Left ventricle myocardium inferior (tissue), 1 donor: ENCODE data around the gene LONP1. TPM values are rescaled to one million over a fixed set of nuclear protein-coding genes. Genes with fewer than 3 reads are reported as not detected.

ENCODE experiments used
- DNase-seq: peaks from one replicate; pipeline ENCODE4 v3.0.0-alpha.2; 2020
- H3K27ac ChIP-seq: fragments of 200-600 bp; replicated peaks from 2 replicates; pipeline ENCODE4 v1.8.0; 2021
- H3K27me3 ChIP-seq: fragments of 200-600 bp; 2 replicates; pipeline ENCODE4 v1.8.0; 2021; ENCODE audit warnings: low read depth
- H3K36me3 ChIP-seq: fragments of 200-600 bp; 2 replicates; pipeline ENCODE4 v1.8.0; 2021
- H3K4me1 ChIP-seq: fragments of 200-600 bp; 2 replicates; pipeline ENCODE4 v1.8.0; 2021
- H3K4me3 ChIP-seq: fragments of 200-600 bp; 2 replicates; pipeline ENCODE4 v1.8.0; 2021; ENCODE audit warnings: mild to moderate bottlenecking, moderate library complexity
- H3K9me3 ChIP-seq: fragments of 200-600 bp; replicated peaks from 2 replicates; pipeline ENCODE4 v1.8.0; 2021
- CTCF ChIP-seq: fragments of 200-600 bp; IDR thresholded peaks from 2 replicates; pipeline ENCODE4 v1.8.0; 2021; ENCODE audit warnings: antibody characterized with exemption, mild to moderate bottlenecking, borderline replicate concordance
- intact Hi-C: fragments of 100-400 bp; cut with micrococcal nuclease; formaldehyde crosslinking; loops from one replicate; pipeline ENCODE4 v1.11.0; 2022
- total RNA-seq: library from RNA; stranded (reverse); fragmentation: NEBNext Ultra II Directional; extraction: Animal tissue kit (Norgen Biotek cat#: 25700); gene quantifications from one replicate; pipeline ENCODE4 v1.2.1, GENCODE V29; 2021
- donor health status: DM: no; HTN: yes; CAD: no; lungs with severe emphysema.

LONP1 gene
- total RNA-seq, 1 donor from 2014 or later = 104 TPM

DNA sequence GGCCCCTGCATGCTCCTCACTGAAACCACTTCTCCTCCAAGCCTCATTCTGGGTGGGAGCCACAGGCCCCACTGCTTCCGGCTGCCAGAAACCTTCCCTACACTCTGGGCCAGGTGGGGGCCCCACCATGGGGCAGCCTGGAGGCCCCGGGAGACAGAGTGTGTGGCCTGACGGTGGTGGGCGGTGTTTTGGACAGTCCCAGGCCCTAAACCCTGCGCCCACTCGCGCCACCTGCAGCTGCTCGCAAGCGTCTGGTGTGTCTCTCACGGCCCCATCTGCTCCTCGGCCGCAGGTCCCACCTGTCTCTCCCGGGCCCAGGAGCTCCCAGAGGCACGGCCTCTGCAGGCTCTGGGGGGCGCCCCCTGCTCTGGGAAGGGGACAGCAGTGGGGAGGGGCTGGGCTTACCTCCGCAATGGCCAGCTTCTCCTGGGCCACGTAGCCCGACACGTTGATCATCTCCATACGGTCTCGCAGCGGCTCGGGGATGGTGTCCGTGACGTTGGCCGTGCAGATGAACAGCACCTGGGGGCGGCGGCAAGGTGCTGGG lies 24.2 kb downstream of the LONP1 start:
- intact Hi-C loops = no loop called here

GRCh38 chr19:5694956-5695648 lies 24.8 kb downstream of the LONP1 start:
- H3K27me3 ChIP-seq = no peaks in the 10 kb centered on the region
- intact Hi-C loops = no loop called here
- no peak for DNase-seq
- H3K4me1 ChIP-seq = peaks cover 33% of the 10 kb centered on the region
- H3K4me3 ChIP-seq = no peak overlapping the region
- H3K9me3 ChIP-seq = no peaks in the 10 kb centered on the region
- H3K36me3 ChIP-seq = peaks cover 83% of the 10 kb centered on the region
- no peak overlapping the region for H3K27ac ChIP-seq
- no peak for TF ChIP-seq CTCF

More for the DNA sequence above, 24.2 kb downstream of the LONP1 start:
- Histone ChIP-seq H3K27ac (no peak overlapping the region), H3K4me3 (no peak overlapping the region), H3K9me3 (no peaks in the 10 kb centered on the region), H3K36me3 (peaks cover 90% of the 10 kb centered on the region), H3K27me3 (no peaks in the 10 kb centered on the region), H3K4me1 (peaks cover 27% of the 10 kb centered on the region)
- no peak for DNase-seq
- no peak for TF ChIP-seq CTCF

DNA sequence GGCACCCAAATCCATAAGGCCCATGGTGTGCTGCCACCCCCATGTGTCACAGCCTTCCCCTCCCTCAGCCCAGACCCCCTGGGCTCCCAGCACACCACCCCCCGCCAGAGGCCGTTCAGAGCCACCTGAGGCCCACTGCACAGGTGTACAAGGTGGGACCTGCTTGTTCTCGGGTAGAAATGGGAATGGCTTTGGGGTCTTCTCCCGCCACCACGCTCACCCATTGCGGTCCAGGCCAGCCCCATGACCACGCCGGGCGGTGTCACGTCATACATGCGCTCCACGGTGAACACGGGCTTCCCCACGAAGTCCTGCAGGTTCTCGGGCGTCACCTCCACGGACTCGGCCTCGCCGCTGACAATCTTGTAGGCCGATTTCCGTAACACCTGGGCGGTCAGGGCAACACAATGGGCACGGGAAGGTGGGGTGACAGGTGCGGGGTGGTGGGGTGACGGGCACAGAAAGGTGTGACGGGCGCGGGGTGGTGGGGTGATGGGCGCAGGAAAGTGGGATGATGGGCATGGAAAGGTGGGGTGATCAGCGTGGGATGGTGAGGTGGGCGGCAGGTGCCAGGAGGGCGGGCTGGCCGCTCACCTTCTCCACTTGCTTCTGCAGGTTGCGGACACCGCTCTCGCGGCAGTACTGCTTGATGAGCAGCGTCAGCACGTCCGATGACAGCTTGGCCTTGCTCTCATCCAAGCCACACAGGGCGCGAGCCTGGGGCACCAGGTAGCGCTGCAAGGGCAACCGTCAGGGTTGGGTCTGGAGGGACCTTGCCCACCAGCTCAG lies 25.6 kb downstream of the LONP1 start:
- Histone ChIP-seq H3K27ac (no peak overlapping the region), H3K27me3 (no peaks in the 10 kb centered on the region), H3K9me3 (no peaks in the 10 kb centered on the region), H3K36me3 (peaks cover 76% of the 10 kb centered on the region), H3K4me3 (no peak overlapping the region), H3K4me1 (peaks cover 36% of the 10 kb centered on the region)
- TF ChIP-seq CTCF = no peak
- no peak for DNase-seq
- intact Hi-C loops = no loop called here

- Histone ChIP-seq H3K4me1 (peaks cover 36% of the 10 kb centered on the region), H3K4me3 (no peak overlapping the region), H3K27ac (peak overlapping the region; percentile 94), H3K36me3 (peaks cover 67% of the 10 kb centered on the region), H3K9me3 (no peaks in the 10 kb centered on the region), H3K27me3 (no peaks in the 10 kb centered on the region)
- intact Hi-C loops = no loop called here
- no peak for DNase-seq
- no peak for TF ChIP-seq CTCF
Observed at GRCh38 chr19:5693195-5694166, 26.5 kb downstream of the LONP1 start.

GRCh38 chr19:5692723-5693194 lies 27.2 kb downstream of the LONP1 start:
- no peak for TF ChIP-seq CTCF
- intact Hi-C loops = no loop called here
- Histone ChIP-seq H3K36me3 (peaks cover 60% of the 10 kb centered on the region), H3K27ac (peak overlapping the region; percentile 94), H3K4me3 (no peak overlapping the region), H3K27me3 (no peaks in the 10 kb centered on the region), H3K4me1 (peaks cover 36% of the 10 kb centered on the region), H3K9me3 (no peaks in the 10 kb centered on the region)
- DNase-seq = no peak
